Lower leg skin (tissue), 3 donors: ENCODE measurements around the gene CDH13.

Source experiments
- CTCF ChIP-seq, 3 donors: fragments of 450-650 bp; IDR thresholded peaks; one replicate each; pipeline ENCODE4 v1.5.1; 2016; ENCODE audit warnings: antibody characterized with exemption in 3 of 3, mild to moderate bottlenecking in 3 of 3, moderate library complexity in 2 of 3
- POLR2A ChIP-seq, 2 donors: fragments of 450-650 bp; IDR thresholded peaks; one replicate each; pipeline ENCODE4 v1.6.1; 2016 to 2017; ENCODE audit warnings: antibody characterized with exemption in 2 of 2, mild to moderate bottlenecking in 1 of 2, moderate library complexity in 1 of 2

- no peak for TF ChIP-seq CTCF (IDR thresholded peaks at IDR 0.05)
- no peak for TF ChIP-seq POLR2A (IDR thresholded peaks at IDR 0.05)
Observed at GRCh38 chr16:82924075-82924854, 297.5 kb downstream of the CDH13 start.
